Measurements from ENCODE around the gene CDK4.
"Not testable (repeated sequence)": the region's sequence is repeated elsewhere in the genome, so short reads cannot be mapped to it uniquely, and the experiment has no call there.

CDK4 gene

DNA sequence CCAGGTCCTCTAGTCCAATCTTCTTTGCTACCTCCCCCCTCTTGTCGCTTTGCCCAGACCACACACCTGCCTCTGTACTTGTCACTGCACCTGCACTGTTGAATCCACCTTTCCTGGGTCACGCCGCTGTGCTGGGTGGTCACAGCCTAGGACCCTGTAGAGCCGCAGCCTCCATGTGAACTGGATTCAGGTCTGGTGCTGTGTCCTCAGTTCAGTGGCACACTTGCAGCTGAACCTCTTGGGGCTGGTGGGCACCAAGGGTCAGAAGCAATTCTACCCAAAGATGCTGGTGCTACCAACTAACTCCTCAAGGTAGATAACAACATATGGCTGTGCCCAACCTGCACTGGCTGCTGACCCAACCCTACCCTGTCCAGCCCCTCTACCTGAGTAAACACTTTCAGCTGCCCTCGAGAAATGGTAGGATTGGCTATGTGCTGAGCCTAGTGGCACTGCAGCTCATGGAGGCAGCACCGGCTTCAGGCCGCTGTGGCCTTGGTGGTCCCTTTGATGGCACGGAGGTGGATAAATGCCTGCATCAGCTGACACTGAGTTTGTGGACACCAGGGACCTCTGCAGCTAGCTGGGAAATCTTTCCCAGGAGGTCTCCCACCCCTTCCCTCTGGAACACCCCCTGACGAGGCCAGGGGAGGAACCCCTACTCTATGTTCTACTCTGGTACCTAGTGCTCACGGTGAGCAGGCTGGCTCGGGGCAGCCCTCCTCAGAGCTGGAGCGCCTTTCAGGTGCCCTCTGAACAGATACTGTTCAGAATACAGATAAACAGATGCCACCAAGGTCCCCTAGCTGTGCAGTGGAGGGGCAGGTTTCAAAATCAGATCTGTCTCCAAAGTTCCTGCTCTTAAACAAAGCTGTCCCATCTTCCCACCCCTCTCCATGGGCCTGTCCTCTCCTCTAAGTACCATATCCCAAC lies 27.8 kb downstream of the CDK4 start:
- DNase-seq = no peak

DNA sequence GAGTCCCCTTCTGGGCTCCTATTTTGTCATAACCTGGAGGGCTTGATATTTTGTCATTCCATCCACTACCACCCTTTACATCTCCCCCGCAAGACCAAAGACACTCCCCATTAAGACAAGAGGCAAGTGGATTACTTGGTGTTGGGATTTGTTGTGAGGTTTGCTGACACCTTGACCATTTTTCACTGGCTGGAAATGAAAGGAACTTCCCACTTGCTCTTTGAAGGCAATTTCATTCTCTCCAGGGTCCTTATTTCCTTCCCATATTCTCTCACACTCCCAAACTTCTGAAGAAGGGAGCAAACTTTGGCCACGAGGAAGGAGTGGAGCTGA lies 28.5 kb downstream of the CDK4 start:
- DNase-seq = no peak

DNA sequence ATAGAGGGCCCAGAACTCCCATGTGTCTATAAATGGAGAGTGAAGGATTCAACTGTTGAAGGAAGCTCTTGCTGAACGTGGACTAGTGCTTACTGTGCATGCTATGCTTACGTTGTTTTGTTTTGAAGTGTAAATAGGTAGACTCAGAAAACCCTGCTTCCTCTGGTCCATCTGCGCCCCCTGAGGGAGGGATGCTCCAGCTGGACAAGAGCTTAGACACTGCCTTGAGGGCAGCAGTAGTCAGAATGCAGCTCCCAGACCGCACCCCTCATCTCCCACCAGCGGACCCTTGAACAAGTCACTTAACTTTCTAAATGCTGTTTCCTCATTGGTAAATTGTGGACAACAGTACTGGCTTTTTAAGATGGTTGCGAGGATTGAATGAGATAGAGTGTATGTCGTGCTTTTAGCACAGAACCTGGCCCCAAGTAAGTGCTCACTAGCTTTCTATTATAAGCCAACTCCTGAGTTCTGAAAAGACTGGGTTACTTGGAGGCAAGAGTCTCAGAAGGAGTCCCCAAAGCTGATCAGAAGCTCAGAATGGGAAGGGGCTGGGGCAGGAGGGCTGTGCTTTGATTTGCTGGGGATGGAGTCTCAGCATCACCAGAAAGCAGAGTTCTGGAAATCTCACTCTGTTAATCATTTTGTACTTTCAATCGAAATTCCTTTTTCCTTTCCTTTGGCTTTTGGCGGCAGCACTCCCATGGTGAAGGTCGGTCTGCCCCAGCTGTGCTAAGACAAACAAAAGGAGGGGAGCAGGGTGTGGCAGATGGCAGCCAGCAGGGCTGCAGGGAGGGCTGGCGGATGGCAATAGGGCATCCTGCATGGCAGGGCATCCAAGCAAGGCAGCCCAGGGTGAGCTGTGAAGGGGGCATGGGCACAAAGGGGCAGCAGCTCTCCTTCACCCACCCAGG lies 29.1 kb downstream of the CDK4 start:
- DNase-seq = no peak

DNA sequence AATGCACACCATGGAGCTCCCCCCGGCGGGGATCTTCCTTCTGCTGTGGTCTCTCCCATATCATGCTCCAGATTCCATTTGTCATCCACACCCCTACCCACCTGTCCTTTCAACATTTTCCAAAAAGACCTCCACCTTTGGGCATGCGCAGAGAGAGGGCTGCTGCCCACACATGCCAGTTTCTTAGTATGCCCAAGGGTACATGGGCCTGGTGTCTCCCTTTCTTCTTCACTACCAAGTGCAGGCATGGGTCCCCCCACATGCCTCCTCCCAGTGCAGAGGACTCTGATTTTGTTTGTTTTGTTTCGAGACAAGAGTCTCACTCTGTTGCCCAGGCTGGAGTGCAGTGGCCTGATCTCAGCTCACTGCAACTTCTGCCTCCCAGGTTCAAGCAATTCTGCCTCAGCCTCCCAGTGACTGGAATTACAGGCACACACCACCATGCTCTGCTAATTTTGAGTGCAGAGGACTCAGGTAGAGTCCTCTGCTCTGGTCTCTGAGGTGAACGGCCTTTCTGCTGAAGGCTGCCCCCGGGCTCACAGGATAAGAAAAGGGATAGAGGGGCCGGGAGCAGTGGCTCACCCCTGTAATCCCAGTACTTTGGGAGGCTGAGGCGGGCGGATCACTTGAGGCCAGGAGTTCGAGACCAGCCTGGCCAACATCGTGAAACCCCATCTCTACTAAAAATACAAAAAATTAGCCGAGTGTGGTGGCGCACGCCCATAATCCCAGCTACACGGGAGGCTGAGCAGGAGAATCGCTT lies 30.1 kb downstream of the CDK4 start:
- not testable (repeated sequence) for DNase-seq

DNA sequence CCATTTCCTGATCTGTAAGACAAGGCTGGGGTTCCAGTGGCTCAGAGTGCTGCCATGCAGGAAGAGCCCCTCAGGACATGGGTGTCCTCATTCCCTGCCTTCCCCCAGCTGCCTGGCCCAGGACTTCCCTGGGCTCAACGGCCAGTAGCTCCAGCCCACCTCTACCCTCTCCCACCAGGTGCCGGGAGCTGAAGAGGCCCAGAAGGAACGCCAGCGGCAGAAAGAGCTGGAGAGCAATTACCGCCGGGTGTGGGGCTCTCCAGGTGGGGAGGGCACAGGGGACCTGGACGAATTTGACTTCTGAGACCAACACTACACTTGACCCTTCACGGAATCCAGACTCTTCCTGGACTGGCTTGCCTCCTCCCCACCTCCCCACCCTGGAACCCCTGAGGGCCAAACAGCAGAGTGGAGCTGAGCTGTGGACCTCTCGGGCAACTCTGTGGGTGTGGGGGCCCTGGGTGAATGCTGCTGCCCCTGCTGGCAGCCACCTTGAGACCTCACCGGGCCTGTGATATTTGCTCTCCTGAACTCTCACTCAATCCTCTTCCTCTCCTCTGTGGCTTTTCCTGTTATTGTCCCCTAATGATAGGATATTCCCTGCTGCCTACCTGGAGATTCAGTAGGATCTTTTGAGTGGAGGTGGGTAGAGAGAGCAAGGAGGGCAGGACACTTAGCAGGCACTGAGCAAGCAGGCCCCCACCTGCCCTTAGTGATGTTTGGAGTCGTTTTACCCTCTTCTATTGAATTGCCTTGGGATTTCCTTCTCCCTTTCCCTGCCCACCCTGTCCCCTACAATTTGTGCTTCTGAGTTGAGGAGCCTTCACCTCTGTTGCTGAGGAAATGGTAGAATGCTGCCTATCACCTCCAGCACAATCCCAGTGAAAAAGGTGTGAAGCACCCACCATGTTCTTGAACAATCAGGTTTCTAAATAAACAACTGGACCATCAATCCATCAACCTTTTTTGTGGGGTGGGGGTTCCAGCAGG lies 31.2 kb downstream of the CDK4 start:
- no peak for DNase-seq

DNA sequence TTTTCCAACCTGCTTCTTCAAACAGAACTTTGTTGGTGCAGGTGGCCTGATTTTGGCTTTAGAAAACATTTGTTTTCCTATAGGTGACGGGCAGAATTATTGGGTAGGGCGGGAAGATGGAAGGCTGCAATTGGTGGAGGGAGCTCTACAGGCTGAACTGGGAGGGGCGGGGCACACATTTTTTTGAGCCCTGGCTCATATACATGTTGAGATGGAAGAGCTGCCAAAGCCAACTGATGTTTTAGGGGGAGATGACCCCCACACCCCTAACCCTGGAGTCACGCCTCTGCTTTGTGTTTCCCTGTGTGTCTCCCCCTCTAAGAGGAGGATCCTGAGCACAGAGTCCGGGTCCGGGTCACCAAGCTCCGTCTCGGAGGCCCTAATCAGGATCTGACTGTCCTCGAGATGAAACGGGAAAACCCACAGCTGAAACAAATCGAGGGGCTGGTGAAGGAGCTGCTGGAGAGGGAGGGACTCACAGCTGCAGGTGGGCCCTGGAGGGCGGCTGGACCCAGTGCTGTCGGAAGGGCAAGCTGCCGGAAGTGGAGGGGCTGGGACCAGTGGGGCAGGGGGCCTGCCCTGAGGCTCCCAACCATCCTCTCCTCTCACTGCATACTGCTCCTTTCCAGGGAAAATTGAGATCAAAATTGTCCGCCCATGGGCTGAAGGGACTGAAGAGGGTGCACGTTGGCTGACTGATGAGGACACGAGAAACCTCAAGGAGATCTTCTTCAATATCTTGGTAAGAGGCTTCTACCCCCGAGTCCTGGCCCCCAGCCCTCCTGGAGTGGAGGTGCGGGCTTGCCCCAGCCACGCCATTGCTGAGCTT lies 32.1 kb downstream of the CDK4 start:
- no peak for DNase-seq

DNA sequence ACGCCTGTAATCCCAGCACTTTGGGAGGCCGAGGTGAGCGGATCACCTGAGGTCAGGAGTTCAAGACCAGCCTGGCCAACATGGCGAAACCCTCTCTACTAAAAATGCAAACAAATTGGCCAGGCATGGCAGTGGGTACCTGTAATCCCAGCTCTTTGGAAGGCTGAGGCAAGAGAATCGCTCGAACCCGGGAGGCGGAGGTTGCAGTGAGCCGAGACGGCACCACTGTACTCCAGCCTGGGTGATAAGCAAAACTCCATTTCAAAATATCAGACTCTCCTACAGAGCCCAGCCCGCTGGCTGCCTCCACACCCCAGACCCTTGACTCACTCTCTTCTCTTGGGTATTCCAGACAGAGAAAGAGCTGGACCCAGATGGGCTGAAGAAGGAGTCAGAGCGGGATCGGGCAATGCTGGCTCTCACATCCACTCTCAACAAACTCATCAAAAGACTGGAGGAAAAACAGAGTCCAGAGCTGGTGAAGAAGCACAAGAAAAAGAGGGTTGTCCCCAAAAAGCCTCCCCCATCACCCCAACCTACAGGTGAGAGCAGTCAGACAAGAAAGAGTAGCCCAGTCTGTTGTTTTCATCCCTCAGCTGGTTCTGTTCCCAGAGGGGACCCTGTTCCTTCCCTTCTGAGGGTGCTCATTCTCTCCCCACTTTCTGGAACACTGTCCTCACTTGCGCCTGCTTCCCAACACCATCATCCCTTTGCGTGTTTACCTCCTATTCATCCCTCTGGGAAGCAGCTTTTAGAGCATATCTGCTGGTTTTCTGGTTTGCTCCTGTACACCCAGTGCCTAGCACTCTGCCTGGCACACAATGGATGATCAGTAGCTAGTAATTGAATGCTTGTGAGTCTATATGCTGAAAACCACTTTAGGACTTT lies 33.2 kb downstream of the CDK4 start:
- DNase-seq = no peak

DNA sequence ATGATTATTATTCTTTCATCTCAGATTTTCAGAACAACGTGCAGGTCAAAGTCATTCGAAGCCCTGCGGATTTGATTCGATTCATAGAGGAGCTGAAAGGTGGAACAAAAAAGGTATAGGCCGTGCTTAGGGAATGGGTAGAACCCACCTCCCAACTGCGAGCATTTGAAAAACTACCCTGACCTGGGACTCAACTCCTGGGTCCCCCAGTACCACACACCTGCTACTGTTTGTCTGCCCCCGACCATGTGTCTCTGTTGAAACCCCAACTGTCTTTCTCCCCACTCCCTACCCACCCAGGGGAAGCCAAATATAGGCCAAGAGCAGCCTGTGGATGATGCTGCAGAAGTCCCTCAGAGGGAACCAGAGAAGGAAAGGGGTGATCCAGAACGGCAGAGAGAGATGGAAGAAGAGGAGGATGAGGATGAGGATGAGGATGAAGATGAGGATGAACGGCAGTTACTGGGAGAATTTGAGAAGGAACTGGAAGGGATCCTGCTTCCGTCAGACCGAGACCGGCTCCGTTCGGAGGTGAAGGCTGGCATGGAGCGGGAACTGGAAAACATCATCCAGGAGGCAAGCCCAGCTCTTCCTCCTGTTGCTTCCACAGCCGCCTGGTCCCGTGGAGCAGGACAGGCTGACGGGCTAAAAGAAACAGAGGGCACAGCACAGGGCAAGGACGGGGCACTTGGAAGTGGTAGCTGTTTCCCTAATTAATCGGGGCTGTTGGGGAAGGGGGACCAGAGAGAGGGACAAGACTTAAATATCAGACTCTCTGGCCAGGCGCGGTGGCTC lies 34.1 kb downstream of the CDK4 start:
- DNase-seq = no peak

DNA sequence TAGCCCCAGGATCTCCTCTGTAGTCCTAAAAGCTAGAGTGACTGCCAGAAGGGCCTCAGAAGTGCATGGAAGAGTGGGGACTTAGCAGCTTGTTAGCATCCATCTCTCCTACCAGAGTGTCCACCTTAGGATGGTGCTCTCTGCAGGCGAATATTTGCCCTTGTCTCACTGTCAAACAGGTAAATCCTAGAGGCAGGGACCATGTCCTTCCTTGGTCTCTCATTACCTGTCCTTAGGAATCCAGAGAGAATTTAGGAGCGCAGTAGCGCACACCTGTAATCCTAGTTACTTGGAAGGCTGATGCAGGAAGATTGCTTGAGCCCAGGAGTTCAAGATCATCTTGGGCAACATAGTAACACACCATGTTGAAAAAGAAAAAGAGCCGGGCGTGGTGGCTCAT lies 35.0 kb downstream of the CDK4 start:
- no peak for DNase-seq

DNA sequence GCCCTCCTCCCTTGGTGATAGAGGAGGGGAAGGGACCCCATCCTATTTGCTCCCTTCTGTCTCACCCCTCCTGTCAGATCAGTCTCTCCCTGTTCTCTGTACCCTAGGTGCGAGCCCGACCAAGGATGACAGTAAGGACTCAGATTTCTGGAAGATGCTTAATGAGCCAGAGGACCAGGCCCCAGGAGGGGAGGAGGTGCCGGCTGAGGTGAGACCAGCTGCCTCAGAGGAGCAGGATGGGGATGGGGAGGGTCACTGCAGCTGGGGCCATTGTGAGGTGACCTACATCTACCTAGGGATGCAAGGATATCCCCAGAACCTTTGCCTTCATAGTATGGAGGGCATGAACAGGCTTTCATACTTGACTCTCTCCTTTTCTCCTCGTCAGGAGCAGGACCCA lies 35.8 kb downstream of the CDK4 start:
- no peak for DNase-seq

DNA sequence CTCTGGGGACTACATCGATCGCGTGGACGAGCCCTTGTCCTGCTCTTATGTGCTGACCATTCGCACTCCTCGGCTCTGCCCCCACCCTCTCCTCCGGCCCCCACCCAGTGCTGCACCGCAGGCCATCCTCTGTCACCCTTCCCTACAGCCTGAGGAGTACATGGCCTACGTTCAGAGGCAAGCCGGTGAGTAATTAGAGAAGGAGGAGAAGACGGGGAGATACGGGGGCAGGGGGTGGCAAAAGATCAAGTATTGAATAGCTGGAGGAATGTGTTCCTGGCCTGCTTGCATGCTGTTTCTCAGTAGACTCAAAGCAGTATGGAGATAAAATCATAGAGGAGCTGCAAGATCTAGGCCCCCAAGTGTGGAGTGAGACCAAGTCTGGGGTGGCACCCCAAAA lies 36.3 kb downstream of the CDK4 start:
- no peak for DNase-seq

DNA sequence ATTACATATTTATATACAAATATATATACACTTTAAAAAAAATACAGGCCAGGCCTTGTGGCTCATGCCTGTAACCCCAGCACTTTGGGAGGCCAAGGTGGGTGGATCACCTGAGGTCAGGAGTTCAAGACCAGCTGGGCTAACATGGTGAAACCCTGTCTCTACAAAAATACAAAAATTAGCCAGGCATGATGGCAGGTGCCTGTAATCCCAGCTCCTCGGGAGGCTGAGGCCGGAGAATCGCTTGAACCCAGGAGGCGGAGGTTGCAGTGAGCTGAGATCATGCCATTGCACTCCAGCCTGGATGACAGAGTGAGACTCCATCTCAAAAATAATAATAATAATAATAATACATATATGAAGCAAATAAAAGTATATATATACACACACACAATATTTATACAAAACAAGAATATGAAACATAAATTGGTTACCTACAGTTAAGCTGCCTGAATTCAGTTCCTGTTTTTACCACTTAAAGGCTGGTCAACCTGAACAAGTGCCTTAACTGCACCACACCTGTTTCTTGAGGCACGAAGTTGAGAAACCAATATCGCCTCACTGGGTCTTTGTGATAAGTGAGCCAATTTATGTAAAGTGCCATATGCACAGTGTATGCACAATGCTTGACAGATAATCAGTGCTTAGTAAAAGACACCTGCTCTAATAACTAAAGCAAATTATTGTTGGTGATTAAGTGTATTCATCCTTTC lies 36.9 kb downstream of the CDK4 start:
- DNase-seq = not testable (repeated sequence)

DNA sequence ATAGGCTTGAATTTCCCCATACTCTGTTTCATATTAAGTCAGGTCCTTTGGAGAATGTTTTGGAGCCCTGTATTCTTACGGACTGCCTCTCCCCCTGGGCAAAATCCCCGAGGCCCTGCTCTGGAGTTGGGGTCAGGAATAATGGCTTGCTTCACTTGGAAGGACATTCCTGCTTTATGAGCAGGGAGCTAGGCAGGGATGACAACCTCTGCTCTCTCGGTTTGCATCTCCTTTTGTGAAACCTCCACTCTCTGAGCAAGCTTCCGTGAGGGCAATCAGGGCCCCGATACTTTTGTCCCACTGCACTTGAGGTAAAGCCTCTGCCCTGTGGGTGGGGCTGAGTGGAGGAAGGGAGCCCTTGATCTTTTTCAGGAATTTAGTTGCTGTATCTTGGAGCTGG lies 38.9 kb downstream of the CDK4 start:
- no peak for DNase-seq

DNA sequence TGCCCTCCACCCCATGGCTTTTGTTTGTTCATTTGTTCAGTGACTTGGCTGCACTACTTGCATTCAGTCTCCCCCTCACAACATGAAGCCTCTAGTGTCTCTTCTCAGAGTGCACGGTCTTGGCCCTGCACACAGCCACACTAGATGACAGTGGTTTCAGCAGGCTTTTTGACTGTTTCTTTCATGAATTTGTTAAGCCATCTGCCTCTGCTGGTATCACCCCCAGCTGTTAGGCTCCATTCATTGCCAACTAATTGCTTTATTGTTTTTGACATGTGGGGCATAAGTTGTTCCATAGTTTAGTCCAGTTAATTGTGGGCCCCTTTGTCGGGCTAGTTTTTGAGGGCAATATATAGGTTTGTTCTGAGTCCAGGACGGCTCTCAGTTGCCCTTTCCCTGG lies 39.4 kb downstream of the CDK4 start:
- DNase-seq = no peak

DNA sequence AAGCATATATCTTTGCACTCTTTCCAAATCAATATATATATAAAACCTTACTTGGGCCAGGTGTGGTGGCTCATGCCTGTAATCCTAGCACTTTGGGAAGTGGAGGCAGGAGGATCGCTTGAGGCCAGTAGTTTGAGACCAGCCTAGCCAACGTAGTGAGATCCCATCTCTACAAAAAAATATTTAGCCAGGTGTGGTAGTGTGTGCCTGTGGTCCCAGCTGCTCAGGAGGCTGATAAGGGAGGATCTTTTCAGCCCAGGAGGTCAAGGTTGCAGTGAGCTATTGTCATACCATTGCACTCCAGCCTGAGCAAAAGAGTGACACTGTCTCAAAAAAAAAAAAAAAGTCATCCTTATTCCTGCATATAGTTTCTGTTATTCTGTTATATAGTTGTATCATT lies 43.8 kb downstream of the CDK4 start:
- DNase-seq = no peak

DNA sequence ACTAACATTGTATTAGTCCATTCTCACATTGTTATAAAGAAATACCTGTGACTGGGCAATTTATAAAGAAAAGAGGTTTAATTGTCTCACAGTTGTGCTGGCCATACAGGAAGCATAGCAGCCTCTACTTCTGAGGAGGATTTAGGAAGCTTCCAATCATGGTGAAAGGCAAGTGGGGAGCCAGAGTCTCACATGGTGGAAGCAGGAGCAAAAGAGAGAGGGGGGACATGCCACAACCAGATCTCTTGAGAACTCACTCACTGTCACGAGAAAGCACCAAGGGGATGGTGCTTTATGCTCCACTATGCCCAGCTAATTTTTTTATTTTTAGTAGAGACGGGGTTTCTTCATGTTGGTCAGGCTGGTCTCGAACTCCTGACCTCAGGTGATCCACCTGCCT lies 44.9 kb downstream of the CDK4 start:
- DNase-seq = no peak

DNA sequence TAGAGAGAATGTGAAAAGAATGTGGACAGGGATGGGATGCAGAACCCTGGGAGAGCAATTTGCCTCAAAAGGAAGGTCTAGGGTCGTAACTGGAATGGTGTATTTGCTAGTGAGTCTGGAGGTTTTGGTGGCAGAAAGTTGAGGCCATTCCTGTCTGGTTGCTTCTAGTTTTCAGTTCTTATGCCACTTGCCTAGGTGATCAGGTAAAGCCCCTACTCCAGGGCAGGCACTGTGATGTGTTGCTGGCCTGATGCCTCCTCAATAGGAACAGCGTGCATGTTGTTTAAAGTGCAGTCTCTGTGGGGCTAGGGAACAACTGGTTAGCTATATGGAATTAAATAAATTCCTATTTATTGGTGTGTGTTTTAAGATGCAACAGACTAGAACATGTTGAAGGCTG lies 51.8 kb downstream of the CDK4 start:
- DNase-seq = no peak

DNA sequence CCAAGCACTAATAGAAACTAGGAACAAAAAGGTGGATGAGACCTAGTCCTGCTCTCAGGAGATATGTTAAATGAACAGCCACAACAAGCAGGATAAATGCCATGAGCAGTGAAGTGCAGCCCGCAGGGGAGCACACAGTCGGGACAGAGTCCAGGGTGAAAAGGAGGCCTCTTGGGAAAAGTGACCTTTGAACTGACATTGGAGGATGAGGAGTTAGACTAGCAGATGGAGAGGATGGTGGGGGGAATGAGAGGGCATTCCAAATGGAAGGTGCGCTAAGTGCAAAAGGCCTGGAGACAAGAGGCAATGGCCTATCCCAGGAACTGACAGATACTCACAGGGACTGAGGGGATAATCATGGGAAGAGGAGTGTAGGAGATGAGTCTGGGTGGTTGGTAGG lies 53.7 kb downstream of the CDK4 start:
- no peak for DNase-seq

Data from effector CD8-positive, alpha-beta T cell (primary cell).